Occipital lobe (tissue), 2 donors: Measurements from ENCODE around the gene MTFR1L. TPM values are rescaled to one million over a fixed set of nuclear protein-coding genes. Genes with fewer than 3 reads are reported as not detected.

ENCODE experiments used
- DNase-seq: peaks from one replicate; lab custom pipeline; 2025; lab: John Stamatoyannopoulos, UW
- total RNA-seq: library from RNA; depleted of rRNA; stranded (reverse); fragments of >200 nt; gene quantifications from one replicate; pipeline ENCODE4 v1.2.3, GENCODE V29; 2014

The MTFR1L gene
- total RNA-seq, 1 donor from 2014 or later = 32.8 TPM

DNA sequence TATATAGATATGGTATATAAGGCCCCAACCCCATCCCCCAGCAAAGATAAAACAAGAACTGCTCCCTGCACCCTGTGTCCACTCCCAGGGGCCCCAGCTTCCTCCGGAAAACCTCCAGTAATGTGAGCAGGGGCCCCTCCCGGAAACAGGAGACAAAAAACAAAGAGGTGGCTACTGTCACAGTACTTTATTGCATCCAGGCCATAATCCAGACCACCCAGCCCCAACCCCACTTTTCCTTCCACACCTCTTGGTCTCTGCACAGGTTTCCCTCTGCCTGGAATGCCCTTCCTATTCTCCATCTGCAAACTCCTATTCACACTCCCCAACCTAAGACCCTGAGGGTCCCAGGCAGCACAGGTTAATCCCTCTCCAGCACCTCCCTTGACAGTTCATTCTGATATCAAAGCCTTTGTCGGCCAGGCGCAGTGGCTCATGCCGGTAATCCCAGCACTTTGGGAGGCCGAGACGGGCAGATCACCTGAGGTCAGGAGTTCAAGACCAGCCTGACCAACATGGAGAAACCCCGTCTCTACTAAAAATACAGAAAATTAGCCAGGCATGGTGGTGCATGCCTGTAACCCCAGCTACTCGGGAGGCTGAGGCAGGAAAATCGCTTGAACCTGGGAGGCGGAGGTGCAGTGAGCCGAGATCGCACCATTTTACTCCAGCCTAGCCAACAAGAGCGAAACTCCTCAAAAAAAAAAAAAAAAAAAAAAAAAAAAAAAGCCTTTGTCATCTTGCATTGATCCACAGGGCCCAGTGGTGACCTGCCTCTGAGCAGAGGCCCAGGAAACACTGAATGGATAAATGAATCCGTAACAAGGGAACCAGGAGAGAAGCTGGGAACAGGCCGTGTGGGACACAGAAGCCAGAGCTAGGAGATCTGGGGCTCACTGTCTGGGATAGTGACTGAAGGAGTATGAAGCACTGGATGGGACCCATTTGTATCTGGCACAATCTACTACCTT is 41.8 kb downstream of the MTFR1L start:
- no peak for DNase-seq

DNA sequence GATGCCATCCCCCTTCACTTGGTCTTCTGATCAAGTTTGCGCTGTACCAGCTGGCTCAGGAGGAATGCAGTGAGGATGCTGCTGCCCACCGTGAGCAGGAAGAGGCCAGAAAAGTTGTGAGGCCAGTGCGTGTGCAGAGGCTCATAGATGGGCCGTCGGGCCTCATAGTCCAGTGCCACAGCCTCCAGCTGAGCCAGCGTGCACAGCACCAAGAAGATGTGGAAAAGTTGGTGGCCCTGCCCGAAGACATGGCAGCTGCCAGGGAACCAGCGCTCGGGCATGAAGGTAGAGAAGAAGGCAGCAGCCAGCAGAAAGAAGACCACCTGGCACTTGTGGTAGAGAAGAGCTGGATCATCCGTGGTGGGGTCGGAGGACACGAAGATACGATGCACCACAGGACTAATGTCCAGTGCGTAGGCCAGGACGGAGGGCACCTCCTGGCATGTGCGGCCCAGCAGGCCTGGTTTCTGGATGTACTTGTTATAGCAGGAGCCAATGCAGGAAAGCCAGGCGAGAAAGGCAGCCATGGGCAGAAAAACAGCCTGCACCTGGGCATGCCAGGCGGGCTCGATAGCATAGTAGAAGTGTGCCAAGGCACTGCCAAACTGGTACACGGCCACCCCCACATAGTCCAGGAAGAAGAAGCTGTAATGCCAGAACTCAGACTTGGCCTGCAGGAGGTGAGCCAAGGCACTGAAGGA is 43.2 kb downstream of the MTFR1L start:
- DNase-seq = no peak

DNA sequence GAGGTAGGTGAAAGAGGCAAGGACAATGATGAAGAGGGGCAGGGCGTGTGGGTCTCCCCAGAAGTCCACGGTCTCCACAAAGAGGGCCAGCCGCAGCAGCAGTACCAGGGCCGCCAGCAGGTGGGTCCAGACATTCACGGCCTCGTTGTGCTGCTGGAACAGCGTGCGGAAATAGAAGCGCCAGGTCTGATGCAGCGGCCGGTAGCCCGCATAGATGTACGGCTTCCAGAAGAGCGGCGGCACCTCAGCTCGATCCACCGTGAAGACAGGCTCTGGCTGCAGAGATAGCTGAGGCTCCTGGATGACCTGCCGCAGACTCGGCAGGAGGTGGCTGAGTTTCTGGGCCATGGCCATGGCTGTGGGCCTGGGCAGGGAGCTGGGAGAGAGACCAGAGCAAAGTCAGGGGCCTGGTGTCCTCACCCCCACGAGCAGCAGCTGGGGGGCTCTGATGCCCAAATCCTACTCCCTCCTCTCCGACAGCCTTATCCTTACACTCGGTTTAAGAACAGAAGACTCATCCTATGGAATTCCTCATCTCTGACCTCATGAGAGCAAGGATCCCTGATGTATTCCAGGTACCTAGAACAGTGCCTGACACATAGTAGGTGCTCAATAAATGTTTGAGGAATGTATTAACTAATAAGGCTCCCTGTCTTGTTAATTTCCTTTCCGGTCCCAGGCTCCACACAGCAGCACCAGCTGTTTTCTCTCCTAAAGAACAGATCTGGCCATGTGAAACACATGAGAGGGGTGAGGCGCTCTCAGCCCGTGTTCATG is 43.9 kb downstream of the MTFR1L start:
- DNase-seq = no peak

DNA sequence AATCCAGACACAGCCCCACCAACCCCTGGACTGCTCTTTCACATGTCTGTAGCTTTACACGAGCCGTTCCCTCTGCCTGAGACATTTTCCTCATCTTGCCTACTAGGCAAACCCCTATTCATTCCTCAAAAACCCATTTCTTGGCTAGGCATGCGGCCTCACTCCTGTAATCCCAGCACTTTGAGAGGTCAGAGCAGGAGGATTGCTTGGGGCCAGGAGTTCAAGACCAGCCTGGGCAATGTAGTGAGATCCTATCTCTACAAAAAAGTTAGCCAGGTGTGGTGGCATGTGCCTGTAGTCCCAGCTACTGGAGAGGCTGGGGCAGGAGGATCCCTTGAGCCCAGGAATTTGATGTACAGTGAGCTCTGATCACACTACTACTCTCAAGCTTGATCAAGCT is 44.7 kb downstream of the MTFR1L start:
- no peak for DNase-seq

DNA sequence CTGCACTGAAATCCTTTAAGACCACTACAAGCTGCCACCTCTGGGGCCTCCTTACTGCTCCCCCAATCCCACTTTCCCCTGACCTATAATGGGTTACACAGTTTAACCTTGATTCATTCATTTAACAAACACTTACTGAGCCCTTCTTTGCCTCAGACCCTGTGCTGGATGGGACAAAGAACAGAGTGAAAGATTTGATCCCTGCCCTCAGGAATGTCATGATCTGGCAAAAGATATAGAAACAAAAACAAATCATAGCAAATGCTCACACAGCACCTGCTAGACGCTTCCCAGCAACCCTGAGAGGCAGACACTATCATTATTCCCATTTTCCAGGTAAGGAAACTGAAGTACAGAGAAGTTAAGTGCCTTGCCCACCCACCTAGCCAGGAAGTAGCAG is 46.5 kb downstream of the MTFR1L start:
- no peak for DNase-seq

DNA sequence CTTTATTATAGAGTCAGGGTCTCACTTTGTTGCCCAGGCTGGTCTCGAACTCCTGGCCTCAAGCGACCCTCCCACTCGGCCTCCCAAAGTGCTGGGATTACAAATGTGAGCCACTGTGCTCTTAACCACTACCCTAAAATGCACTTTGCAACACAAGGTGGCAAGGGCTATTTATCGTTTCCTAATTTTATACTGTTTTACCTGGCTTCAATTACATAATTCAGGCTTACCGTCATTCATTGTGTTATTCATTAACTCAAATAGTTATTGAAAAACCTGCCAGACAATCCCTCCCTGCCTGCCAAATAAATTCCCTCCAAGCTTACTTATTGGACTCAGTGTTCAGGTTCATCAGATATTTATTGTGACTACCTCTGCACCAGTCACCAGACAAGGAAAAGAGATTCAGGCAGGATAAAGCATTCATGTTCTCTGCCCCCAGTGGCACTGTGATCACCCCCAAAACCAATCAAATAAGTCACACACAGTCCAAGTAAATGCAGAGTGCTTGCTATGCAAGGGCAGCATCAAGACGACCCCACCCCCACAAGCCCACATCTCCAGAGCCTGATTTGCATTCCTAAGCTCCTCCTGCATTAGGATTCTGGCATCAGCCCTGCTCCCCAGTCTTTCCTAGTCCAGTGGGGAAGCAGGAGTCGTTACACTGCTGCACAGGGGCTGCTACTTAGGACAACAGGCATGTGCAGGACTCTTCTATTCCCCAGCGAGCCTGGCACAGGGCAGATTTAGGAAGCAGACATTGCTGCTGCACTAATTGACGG is 47.6 kb downstream of the MTFR1L start:
- no peak for DNase-seq

DNA sequence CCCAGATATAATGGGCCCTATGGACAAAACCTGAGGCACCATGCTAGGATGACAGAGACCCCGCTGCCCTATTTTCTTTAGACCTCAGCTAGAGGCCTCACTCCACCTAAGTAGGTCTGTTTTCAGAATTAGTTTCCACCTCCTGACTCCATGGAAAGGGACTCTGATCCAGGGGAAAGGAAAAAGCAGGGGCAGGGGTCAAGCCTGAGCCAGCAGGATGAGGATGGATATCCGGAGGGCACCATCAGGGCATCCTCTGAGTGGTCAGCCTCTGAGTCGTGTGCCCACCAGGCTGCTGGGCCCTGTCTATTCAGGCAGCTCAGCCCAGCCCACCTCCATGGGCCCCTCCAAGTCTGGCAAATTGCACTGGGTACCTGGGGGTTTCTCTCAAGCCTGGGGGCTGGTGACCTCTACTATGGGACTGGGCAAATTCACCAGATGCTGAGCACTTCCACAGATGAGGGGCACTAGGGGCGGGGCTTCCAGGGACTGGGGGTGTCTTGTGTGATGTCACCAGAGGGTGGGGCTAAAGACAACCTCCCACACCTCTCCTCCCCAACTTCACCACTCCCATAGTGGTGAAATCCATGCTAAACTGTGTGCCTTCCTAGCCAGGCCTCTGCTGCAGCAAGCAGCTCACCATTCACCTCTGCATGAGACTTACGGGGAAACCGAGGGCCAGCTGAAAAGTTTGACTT is 50.3 kb downstream of the MTFR1L start:
- no peak for DNase-seq

DNA sequence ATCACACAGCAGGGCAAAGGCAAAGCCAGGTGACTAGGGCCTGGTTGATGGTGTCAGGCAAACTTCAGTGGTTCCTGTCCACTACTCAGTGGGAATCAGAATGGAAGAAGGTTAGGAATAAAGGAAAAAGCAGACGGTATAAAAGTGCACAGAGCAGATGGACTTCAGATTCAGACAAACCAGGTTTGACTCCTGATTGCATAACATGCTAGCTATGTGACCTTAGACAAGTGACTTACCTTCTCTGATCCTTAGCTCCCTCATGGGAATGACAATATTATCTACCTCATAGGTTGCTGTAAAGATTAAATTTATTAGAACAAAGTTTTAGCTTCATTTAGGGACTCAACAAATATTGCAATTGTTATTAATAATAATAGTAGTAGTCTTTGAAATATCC is 50.9 kb downstream of the MTFR1L start:
- DNase-seq = no peak

DNA sequence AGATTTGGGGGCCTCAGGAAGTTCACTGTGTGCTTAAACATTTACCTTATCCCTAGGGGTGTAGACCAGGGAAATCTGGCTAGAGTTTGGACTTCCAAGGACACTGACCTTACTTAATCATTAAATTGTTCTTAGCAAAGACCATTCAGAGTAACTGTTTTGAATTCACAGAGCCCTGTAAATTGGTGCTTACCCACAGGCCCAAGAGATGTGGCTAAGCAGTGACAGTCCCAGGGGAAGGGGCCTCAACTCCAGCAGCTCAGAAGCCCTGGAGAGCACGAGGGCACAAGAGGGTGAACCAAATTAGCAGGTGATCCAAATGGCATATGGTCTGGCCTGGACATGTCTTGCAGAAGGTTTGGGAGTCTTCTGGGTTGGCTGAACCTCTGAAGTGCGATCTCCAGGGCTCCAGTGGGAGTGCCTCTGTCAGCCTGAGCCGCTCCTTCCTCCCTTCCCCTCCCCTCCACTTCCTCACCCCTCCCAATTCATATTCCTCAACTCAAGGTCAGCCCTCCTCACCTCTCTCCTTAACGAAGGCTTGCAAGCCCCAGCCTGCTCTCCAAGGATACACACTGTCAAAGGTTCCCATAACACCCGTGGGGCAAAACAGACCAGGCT is 51.4 kb downstream of the MTFR1L start:
- no peak for DNase-seq

DNA sequence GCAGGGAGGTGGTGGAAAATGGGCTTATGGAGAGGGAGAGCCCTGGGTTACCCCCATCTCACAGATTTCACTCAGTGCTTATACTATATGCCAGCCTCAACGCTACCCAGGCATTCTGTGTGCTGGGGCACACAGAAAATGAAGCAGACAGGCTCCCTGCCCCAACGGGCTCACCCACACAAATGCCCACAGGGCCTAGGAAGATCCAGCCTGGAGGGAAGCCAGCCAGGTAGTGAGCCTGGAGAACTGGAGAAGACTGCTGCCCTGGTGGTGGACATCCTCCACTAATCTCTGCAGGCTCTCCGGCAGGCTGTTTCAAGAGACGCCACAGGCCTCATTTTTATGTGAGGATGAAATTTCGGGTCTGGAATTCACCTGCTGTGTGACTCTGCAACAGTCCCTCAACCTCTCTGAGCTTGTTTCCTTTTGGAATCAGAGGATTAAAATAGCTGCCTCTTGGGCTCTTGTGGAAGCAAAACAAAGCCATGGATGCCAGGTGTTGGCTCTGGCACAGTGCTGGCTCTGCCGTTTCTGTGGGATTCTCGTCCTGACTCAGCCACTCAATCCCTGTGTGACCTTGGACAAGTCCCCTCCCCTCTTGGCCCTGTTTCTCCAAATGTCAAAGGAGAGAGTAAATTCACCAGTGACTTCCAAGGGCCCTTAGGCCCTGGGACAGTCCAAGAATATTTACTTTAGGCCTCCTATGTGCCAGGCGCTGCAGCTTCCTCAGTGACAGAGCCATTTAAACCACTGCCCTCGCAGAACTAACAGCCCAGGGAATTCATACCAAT is 52.1 kb downstream of the MTFR1L start:
- no peak for DNase-seq

DNA sequence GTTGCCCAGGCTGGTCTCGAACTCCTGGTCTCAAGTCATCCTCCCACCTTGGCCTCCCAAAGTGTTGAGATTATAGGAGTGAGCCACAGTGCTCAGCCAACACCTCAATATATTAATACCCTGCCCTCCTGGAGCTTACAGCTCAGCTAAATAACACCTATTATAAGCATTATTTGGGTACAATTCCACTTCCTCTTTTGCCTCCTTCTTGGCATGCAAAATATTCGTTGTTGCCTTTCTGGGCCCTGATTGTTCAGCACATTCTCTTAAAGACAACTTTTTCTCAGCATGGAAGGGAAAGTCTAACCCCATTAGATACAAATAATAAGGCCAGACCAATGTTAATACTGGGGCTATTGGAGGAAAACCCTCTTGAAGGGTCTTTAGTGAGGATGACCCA is 53.0 kb downstream of the MTFR1L start:
- DNase-seq = no peak

DNA sequence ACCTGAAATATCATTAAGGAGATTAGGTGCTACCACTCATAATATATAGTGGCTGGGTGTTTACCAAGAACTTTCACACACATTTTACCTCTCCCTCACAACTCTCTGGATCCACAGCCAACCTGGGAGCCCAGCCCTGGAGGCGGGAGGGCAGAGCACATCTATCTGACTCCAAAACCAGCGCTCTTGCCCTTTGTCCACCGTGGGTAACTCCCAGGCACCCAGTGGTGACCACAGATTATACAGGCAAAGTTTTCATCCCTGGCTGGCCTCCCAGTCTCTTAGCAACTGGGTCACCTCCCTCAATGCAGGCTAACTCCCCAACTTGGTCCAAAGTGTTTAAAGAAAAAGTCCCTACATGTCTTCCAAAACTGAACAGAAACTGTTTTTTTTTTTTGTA is 53.4 kb downstream of the MTFR1L start:
- no peak for DNase-seq

DNA sequence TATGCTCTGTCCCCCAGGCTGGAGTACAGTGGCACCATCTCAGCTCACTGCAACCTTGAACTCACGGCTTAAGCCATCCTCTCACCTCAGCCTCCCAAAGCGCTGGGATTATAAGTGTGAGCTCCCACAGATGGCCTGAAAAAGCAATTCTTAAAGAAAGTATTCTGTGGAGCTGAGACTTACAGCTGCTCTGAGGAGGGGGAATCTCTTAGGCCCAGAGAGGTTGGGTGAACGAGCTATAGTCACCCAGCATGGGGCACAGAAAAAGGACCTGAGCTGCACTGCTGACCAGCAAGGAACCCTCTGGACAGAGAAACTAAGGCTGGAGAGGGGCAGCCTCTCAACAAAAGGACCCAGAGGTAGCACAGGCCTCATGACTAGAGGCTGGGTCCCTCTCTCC is 54.5 kb downstream of the MTFR1L start:
- DNase-seq = no peak

DNA sequence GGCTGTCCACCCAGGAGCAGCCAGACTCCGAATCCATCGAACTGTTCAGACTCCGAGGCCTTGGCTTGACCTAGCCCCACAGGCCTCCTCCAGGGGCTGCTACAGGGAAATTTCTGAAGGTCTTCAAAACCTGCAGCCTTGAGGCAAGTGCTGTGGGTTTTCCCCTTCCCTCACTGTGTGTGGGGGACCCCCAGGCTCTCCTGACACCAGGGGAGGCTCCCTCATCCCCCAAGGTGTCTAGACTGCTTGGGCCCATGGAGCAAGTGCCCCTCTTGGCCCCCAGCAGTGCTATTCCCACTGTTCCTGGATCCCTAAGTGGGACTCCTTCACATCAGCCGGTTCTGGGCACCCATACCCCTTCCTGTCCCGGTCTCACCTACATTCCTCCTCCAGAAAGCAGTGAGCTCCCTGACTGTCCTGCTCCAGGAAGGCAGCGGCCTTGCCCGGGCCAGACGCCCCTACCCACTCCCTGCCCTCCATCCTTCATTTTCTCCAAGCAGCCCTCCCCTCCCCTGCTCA is 54.9 kb downstream of the MTFR1L start:
- no peak for DNase-seq

DNA sequence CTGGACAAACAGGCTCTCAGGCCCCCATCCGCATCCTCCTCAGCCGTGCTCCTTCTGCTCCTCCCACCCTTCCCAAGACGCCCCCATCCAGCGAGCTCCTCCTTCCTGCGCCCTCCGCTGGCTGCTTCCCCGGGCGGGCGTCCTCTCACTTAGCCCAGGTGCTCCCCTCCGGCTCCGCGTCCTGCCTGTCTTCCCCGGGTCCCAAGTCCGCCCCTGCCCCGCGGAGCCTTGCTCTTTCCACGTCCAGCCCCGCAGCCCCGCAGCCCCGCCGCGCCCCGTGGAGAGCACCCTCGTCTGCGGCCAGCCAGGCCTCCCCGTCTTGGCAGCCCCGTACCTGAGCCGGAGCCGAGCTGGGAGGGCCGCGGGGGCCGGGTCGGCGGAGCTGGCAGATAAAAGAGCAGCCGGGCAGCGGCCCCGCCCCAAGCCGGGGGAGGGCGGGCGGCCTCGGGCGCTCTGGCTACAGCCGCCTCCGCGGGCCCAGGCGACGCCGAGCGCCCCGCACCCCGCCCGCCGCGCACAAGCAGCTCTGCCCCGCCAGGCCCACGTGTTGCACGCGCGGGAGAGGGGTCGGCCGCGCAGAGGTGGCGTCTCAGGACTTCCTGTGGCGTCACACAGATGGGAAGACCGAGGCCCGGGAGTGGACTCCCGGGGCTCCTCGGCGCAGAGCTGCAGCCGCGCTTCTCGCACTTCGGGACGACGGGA is 55.6 kb downstream of the MTFR1L start, which contains the start of gene PAQR7:
Gene PAQR7, minus strand, starts transcription at position 555 of the 702 bp plus-strand sequence. CDS start 11,869 bp downstream, outside the sequence.
- peak; percentile 53 for DNase-seq

DNA sequence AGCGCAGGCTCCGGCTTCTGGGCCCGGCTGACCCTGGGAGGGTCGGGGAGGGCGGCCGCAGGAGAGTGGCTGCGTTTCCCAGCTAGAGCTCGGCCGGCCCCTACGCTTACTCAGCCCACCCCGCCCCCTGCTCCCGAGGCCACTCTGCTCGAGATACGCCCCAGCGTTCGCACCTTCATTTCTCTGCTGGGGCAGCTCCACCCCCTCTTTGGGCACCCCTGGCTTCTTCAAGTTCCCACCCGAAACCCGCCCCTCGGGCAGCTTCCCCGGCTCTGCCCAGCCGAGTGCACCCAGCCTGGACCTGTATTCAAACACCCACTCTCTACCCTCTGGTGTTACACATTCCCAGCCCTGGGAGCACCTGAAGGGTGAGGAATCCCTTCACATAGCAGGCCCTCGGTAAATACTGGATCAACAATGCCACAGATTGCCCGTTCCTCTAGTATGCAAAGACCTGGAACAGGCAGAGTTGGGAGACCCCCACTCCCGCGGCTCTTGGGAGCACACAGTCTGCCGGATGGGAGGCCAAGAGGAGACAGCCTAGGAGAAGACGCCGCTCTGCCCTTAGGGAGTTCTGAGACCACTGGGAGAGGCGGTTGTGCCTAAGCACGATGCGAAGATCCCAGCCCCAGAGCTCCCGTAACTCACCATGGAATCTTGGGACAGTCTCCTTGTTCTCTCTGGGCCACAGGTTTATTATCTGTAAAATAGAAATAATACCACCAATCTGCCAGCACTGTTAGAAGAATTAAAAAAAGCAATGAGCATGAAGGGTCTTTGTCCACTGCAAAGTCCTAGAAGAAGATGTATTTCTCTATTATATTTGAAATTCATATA is 56.3 kb downstream of the MTFR1L start:
- DNase-seq = no peak

DNA sequence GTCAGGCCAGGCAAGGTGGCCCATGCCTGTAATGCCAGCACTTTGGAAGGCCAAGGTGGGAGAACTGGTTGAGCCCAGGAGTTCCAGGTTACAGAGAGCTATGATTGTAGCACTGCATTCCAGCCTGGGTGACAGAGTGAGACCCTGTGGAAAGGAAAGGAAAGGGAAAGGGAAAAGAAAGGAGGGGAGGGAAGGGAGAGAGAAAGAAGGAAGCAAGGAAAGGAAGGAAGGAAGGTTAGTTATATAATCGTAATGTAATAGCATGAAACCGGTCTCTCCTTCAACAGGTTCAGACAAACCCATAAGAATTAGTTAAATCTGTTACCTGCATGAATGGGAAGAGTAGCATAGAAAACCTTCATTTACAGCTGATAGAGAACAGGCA is 56.9 kb downstream of the MTFR1L start:
- DNase-seq = no peak
